Fibroblast of mammary gland (primary cell): ENCODE measurements around the gene CCBE1.

Experiments used
- DNase-seq: peaks from one replicate; pipeline ENCODE4 v3.0.0-alpha.2; 2010; ENCODE audit warnings: low read depth
- H3K4me3 ChIP-seq: 2 replicates; pipeline ENCODE4 v1.5.1; 2011; ENCODE audit warnings: low read depth, mild to moderate bottlenecking, low read length, moderate library complexity; ENCODE audit not compliant: control insufficient read depth
- TF ChIP-seq, protein P1 (sequence below): conservative IDR thresholded peaks from 2 replicates; pipeline ENCODE4 v1.5.1; 2011; ENCODE audit warnings: low read depth, low read length, inconsistent platforms; ENCODE audit not compliant: control insufficient read depth, insufficient read depth

CCBE1 gene

DNA sequence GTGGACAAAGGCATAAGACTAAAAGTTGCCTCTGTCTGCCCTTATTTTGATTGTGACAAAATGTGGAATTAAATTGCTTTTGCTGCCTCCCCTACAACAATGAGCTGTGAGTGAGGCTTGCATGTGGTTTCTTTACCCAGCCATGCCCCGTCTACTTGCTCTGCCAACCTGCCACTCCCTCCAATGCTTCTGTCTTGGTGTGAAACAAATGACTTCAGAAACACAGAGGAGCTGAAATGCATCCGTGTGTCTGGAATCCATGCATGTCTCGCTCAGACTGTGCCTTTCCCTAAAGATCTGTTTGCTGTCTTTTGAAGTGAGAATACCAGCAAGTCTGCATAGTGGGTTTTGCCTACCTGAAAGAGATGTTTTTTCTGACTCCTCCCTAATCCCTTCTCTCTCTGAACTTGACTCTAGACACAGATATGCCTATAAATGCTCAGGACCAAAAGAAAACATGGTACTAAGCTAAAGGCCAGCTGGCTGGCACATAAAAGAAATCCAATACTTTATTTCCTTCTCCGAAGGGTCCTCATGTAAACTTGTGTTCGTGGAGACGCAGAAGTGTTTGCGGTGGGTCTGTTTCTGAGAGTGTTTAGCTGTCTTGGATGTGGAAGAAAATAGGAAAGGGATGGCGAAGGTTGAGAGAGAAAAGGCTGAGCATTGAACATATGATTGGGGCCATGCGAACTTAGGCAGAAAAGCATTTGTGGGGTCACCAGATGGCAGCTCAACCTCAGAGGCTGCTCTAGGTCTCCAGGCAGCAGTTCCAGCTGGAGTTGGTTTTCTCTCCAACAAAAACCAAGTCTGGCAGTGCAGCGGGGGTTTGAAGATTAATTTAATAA, 120.5 kb downstream of the CCBE1 start:
- no peak overlapping the region for H3K4me3 ChIP-seq
- TF ChIP-seq, protein P1, sequence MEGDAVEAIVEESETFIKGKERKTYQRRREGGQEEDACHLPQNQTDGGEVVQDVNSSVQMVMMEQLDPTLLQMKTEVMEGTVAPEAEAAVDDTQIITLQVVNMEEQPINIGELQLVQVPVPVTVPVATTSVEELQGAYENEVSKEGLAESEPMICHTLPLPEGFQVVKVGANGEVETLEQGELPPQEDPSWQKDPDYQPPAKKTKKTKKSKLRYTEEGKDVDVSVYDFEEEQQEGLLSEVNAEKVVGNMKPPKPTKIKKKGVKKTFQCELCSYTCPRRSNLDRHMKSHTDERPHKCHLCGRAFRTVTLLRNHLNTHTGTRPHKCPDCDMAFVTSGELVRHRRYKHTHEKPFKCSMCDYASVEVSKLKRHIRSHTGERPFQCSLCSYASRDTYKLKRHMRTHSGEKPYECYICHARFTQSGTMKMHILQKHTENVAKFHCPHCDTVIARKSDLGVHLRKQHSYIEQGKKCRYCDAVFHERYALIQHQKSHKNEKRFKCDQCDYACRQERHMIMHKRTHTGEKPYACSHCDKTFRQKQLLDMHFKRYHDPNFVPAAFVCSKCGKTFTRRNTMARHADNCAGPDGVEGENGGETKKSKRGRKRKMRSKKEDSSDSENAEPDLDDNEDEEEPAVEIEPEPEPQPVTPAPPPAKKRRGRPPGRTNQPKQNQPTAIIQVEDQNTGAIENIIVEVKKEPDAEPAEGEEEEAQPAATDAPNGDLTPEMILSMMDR: no peak
- no peak for DNase-seq

DNA sequence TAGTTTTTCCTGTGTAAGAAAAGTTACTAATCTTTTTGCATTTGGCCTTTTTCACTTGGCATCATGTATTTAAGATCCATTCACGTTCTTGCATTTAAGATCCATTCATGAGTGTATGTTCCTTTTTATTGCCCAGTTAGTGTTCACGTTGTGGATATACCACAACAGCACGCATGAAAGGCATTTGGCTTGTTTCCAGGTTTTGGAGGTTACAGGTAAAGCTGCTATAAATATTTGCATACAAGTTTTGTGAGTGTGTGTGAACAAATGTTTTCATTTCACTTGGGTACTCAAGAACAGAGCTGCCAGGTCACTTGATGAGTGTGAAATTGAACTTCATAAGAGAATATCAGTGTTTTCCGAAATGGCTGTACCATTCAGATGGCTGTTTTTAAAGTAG, 121.2 kb downstream of the CCBE1 start:
- DNase-seq: no peak
- TF ChIP-seq, protein P1: no peak

DNA sequence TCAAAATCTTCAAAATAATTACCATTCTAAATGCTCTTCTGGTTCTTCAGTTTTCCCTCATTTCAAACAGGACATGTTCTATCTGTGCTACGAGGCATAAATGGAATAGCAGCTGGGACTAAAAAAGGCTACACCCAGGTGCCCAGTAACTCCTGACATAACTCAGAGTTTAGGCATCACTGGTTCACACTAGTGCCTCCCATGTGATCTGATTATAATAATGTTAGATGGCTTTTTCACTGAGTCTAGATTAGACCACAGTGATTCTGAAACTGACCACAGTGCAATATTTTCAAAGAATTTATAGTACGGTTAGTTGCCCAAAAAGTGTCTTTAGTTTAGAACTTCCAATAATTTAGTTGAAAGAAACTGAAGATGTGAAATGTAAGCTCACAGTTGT, 123.3 kb downstream of the CCBE1 start:
- DNase-seq: no peak
- TF ChIP-seq, protein P1: no peak
- H3K4me3 ChIP-seq: no peak overlapping the region

More for the DNA sequence above, 121.2 kb downstream of the CCBE1 start:
- no peak overlapping the region for H3K4me3 ChIP-seq

DNA sequence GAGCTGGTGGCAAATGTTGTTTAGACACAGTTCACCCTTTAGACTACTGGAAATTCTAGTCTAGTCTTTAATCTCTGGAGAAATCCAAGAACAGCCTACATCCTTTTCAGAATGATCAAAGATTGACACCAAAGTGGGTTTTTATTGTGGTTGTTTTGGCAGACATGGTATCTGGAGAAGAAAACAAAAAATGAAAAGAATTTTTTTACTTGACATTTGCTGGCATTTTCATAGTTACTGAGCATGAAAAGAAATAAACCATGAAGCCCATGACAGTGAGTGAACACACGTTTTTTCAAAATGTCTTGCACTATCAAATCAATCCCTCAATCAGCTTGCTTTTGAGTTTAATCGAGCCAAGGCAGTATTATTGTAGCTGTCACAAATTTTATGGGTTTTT, 125.3 kb downstream of the CCBE1 start:
- H3K4me3 ChIP-seq: no peak overlapping the region
- TF ChIP-seq, protein P1: no peak
- no peak for DNase-seq

DNA sequence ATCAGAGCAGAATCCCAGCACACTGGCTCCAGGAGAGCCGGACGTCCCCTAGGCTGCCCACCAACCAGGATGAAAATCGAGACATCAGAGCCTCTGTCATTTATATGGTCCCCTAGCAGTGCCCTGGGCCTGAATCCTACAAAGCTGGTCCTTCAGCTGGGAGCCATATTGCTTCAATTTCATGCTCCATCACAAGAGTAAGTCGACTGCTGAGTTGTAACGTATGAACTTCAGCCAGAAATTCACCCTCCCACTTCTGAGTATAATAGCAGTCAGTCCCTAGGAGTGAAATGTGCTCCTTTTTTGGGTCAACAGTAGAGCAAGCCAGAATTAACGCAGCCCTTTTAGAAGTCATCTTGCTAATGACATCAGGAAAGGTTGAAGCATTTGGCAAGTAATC, 126.4 kb downstream of the CCBE1 start:
- DNase-seq: no peak
- TF ChIP-seq, protein P1: no peak
- H3K4me3 ChIP-seq: no peak overlapping the region

DNA sequence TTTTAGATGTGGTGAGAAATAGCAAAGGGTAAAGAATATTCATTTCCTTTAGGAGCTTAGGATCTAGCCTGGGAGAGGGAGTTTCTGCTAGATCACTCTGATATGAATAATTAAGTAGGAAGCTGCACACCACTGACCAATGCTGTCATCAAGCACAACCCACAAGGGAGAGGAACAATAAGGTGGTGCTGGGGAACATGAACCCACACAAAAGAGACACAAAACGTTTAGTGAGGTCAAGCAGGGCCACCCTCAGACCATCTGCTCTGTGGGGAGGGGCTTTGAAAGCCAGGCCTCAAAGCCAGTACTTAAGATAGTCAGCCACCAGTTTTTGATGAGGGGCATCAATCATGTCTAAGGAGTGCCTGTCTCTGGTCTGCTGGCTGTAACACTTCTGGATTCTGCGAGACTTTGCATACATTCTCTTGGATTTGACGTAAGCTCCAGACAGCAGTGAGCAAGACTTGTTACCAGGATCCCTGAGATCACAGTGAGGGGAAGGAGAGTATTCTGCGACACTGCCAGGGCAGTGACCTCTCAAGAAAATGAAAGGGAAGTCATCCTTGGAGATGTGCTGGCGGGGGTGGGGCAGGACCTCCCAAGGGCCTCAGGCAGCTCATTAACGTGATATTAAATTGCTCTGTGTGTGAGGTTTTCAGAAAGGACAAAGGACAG, 127.0 kb downstream of the CCBE1 start:
- TF ChIP-seq, protein P1: no peak
- no peak overlapping the region for H3K4me3 ChIP-seq
- DNase-seq: no peak
